Fibroblast of skin of right quadriceps (primary cell): ENCODE data around the gene STK38.
"Not testable (repeated sequence)": the region's sequence is repeated elsewhere in the genome, so short reads cannot be mapped to it uniquely, and the experiment has no call there.

Experiments used
- DNase-seq: peaks from one replicate; pipeline ENCODE4 v3.0.0-alpha.2; 2013

The STK38 gene

DNA sequence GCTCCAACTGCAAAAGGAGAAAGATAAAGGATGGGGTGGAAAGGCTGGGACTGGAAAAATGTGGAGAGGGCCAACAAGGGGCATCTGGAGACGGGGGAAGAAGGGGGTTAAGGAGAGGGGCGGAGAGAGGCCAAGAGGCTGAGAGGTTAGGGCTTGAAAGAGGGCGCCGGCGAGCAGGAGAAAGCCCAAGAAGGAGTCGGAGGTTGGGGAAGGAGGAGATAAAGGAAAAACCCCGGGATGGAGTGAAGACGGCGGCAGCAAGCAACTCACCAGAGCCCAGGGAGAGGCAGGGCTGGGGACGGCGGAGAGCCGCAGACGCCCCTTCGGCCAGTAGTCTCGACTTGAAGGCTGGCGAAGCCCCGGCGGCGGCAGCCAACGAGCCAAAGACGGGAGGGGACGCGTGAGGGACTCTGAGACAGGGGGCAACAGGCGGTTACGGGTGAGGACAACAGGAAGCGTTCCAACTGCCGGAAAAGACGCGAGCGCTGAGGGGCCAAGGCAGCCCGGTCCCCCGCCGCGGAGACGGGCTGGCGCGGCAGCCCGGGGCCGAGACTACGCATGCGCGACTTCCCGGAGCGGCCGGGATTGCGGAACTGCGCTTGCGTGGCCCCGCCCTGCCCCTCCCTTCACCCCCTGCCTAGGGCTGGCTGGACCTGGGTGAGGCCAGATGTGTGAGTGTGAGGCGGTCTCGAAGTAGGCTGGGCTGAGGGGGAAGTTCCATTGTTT, at the start of gene STK38:
TSS of gene STK38 (minus strand) at position 560 of the 726 bp plus-strand sequence. CDS start 7,277 bp downstream, outside the sequence.
- peak; percentile 86 for DNase-seq

DNA sequence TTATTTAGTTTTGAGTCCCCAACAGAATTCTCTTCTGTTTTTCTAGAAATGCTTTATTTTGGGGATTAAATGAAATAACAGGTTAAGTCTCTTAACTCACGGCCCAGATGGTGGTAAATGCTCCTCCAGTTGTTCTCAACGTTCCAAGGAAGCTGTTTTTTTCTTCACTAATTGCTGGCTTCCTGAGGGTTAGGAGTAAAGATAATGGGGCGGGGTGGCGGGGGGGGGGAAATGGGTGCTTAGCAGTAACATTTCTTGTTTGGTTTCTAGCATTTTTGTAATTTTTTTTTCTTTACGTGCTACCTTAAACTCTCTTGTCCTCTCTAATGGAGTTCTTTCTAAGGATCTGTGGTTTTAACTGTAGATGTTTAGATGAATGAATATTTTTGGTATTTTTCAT, 49.1 kb upstream of the STK38 start:
- peak; percentile 39 for DNase-seq

DNA sequence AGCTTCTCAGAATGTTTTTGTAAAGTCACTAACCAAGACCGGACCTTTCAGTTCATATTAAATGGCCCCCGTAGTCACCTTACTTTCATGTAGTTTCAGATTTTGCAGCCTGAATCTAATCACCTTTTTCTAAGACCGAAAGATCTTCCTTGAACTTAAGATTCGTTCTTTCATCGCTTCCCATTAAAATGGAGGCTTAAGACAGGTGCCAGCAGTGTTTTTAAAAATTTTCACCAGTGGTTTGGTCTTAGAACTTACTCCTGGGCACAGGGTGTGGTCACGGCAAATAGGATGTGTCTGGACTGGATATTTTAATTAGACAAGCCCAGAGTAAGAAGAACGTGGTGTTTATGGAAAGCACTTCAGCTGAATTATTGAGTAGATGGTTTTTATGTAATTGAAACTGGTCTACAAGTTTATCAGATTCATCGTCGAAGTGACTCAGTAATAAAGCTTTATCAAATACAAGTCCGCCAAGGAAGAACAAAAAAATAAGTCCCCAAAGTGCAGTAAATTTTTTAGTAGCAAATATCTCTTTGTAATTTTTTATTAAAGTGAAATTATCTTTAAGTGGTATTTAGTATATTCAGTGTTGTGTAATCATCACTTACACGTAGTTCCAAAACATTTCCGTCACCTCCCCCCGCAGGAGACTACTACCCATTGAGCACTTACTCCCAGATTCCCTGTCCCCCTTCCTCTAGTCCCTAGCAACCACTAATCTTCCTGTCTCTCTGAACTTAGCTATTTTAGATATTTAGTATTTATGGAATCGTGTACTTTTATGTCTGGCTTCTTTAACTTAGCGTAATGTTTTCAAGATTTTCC, 47.8 kb upstream of the STK38 start:
- peak; percentile 63 for DNase-seq

DNA sequence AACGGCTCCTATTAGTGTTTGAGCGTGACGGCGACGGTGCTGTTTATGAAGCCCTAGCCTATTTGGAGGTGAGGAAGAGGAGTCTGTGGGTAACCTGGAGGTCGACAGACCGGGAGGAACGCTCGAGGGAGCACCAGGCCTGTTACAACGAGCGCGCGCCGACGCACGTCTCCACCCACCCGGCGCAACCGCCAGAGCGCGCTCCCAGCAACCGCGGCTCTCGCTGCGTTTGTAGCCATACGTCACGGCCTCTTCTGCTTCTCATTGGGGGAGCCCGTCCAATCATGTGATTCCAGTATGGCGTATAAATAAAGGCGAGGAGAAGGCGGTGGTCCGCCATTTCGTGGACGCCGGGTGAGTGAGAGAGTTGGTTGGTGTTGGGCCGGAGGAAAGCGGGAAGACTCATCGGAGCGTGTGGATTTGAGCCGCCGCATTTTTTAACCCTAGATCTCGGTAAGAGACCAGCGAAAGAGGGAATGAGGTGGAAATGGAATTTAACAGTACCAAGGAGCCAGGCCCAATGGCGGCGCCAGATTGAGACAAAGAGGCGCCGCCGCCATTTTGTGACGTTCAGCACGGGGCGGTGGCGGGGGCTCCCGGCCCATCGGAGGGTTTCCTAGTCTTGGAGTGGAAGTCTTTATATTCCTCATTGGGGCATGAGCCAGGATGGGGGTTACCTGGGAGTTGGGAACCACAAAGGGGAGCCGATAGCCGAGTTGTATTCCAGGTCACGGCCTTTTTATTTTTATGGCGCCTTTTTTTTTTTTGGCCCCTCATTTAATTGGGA, 46.9 kb upstream of the STK38 start, which contains the start of gene SRSF3:
TSS of gene SRSF3 (plus strand) at position 334 of the 787 bp plus-strand sequence. CDS start 2,401 bp downstream, outside the sequence.
- peak; percentile 98 for DNase-seq

DNA sequence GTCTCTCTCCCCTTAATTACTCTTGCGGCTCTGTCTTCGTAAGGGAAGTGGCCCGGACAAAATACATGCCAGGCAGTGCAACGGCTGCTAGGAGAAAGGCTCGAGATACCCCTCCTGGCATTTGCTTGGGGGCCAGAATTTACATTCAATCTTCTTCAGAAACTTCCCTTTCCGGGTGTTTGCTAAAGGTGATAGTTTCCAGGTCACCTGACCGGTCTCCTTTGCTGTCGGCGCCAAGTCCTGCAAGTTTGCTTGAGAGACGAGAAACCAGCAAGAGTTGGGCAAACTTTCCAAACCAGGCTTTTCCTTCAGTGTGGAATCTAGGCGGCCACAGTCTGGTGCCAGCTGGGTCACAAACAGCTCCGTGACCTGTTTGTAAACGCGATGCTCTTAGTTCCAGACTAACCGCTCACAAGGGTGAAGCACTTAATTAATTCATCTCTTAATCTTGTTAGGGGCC, 46.3 kb upstream of the STK38 start:
- peak; percentile 51 for DNase-seq

DNA sequence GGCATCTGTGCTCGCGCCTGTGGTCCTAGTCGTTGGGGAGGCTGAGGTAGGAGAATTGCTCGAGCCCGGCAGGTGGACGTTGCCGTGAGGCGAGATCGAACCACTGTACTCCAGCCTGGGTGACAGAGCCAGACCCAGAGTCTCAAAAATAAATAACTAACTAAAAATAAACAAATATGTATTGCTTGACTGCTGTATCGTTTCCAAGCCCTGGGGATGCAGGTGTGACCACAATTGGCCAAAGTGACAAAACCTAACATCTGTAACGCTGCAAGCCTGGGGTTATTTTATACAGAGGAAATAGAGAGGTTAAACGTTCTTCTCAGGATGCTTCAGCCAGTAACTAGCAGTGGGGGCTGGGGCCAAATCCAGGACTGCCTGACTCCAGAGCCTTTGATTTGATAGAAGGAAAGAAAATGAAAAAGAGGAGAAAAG, 45.0 kb upstream of the STK38 start:
- DNase-seq = no peak

DNA sequence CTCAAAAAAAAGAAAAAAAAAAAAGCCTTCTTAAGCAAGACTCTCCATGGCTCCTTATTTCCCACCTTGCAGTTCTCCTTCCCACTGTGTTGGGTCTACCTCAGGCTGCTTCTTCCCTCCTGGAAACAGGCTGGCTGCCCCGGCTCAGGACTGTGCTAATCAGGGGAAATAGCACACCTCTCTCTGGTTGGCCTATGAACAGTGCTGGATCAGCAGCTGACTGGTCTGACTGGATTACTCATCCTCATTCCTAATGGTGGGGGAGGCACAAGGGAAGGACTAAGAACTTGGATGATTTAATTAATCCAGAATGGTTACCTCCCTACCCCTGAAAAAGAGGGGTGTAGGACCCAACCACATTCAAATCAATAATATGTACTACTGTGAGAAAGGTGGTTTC, 43.0 kb upstream of the STK38 start:
- DNase-seq = peak; percentile 81

DNA sequence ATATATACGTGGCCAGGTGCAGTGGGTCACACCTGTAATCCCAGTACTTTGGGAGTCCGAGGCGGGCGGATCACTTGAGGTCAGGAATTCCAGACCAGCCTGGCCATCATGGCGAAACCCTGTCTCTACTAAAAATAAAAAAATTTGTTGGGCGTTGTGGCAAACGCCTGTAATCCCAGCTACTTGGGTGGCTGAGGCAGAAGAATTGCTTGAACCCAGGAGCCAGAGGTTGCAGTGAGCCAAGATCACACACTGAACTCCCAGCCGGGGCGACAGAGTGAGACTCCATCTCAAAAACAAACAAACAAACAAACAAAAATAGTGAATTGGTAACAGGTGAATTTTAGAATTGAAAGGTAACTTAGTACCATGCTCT, 41.7 kb upstream of the STK38 start:
- not testable (repeated sequence) for DNase-seq

DNA sequence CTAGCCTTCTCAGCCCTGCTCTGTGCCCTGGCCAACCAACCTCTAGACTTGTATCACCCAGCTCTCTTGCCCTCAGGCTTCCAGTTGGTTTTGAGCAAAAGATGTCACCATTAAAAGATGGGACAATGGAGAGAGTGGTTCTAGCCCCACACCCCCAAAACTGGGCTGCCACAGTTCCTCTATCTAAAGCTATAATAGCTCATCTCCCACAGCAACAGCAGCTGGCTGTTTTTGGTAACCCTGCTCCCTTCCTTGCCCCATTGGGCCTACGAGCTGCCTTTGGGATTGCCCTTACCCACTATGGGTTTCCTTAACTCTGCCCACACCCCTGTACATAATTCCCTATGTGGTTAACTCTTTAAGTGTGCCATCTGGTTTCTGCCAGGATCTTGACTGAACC, 39.3 kb upstream of the STK38 start:
- no peak for DNase-seq

DNA sequence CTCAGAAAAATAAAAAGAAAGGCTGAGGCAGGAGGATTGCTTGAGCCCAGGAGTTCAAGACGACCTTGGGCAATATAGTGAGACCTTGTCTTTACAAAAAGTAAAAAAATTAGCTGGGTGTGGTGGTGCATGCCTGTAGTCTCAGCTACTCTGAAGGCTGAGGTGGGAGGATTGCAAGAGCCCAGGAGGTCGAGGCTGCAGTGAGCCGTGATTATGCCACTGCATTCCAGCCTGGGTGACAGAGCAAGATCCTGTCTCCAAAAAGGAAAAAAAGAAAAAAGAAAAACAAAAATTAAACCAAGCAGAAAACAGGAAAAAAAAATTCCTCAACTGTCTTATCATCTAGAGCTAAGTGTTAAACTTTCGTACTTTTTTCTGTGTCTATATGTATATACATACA, 34.4 kb upstream of the STK38 start:
- DNase-seq = no peak

DNA sequence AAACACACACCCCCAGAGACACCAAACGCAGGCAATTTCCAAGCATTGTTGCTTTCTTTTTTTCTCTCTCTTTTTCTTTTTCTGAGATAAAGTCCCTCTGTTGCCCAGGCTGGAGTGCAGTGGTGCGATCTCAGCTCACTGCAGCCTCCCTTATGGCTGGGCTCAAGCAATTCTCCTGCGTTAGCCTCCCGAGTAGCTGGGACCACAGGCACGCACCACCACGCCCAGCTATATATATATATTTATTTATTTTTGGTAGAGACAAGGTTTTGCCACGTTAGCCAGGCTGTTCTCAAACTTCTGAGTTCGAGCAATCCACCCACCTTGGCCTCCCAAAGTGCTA, 32.9 kb upstream of the STK38 start:
- DNase-seq = no peak

DNA sequence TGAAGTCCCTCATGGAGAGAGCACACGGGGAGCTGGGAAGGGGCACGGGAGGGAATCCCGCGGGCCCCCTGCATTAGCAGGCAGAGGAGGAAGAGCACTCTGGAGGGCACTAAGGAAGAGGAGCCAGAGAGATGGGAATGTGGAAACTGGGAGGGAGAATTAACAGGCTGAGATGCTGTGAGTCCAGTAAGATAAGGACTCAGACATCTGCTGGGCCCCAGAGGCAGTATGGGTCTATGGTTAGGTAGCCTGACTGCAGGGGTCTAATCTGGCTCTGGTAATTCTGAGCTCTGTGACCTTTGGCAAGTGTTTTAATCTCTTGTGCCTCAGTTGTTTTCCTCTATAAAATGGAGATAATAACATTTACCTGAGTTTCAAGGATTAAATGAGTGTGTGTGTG, 31.2 kb upstream of the STK38 start:
- no peak for DNase-seq

DNA sequence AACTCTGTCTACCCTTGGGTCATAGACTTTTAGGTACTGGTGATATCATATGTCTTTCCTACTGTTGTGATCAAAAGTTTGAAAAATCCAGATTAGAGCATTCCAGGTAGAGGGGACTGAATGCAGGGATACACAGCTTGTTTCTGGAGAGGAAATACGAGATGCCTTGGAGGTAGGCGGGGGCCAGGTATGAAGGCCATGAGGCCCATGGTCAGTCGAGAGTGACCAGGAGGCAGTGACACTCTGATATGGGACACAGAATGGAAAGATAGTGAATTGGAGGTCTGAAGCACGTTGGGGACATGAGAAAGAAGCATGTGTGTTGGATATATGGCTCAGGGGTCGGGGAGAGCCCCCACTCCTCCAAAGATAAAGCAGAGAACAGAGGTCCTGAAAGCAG, 30.8 kb upstream of the STK38 start:
- DNase-seq = no peak

DNA sequence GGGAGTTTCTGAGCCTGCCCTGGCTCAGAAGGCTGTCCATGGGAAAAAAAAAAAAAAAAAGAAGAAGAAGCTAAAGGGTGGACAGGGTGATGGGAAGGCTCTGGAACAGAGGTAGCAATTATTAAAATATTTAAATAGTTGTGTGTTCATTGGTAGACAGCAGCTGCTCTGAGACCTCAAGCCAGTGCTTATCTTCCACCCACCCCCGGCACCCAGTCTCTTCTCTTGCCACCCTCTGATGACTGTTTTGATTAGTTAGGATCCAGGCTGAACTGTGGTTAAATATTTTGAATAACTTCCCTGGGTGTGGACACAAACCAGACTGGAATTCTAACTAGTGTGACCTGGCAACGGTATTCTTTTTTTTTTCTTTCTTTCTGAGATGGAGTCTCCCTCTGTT, 30.0 kb upstream of the STK38 start:
- DNase-seq = peak; percentile 91

DNA sequence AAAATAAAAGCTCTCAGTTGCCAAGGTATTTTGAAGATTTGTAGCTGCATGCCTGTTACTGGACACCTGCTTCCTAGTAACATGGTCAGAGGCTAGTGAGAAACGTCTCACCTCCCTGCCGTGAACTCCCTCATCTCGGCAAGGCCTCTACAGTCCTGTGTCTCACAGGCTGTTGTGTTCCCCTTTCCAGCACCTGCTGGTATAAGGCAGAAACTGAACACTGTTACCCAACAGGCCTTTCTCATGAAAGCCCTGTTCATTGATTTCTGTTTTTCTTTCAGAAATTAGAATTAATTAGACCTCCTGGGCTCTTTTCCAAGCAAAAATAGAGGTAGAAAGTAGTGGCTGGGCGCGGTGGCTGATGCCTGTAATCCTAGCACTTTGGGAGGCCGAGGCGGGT, 29.3 kb upstream of the STK38 start:
- no peak for DNase-seq

DNA sequence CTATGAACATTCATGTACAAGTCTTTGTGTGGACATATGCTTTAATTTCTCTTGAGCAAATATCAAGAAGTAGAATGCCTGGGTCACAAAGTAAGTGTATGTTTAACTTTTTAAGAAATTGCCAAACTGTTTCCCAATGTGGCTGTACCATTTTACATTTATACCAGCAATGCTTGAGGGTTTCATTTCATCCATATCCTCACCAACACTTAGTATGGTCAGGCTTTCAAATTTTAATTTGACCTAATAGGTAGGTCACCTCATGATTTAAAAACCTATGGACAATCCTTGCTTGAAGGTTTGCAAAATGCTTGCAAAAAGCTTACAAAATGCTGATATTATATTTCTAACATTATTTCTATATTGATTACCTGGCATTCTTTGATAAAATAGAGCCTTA, 27.4 kb upstream of the STK38 start:
- DNase-seq = no peak

DNA sequence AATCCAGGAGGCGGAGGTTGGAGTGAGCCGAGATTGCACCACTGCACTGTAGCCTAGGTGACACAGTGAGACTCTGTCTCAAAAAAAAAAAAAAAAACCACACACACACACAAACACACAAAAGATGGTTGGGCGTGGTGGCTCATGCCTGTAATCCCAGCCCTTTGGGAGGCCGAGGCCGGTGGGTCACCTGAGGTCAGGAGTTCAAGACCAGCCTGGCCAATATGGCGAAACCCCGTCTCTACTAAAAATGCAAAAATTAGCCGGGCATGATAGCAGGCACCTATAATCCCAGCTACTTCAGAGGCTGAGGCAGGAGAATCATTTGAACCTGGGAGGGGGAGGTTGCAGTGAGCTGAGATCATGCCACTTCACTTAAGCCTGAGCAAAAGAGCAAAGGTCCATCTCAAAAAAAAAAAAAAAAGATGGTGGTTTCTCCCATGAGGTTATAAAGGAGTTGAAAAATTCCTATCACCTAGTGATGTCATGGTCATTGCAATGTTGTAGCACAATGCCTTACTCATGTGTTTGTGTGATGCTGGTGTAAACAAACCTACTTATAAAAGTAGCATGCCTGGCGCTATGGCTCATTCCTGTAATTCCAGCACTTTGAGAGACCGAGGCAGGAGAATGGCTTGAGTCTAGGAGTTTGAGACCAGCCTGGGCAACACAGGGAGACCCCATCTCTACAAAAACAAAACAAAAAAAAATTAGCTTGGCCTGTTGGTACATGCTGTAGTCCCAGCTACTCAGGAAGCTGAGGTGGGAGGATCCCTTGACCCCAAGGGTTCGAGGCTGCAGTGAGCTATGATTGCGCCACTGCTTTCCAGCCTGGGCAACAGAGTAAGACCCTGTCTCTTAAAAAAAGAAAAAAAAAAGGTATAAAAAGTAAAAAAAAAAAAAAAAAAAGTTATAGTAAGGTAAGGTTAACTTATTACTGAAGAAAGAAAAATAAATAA, 25.4 kb upstream of the STK38 start:
- peak; percentile 12 for DNase-seq

DNA sequence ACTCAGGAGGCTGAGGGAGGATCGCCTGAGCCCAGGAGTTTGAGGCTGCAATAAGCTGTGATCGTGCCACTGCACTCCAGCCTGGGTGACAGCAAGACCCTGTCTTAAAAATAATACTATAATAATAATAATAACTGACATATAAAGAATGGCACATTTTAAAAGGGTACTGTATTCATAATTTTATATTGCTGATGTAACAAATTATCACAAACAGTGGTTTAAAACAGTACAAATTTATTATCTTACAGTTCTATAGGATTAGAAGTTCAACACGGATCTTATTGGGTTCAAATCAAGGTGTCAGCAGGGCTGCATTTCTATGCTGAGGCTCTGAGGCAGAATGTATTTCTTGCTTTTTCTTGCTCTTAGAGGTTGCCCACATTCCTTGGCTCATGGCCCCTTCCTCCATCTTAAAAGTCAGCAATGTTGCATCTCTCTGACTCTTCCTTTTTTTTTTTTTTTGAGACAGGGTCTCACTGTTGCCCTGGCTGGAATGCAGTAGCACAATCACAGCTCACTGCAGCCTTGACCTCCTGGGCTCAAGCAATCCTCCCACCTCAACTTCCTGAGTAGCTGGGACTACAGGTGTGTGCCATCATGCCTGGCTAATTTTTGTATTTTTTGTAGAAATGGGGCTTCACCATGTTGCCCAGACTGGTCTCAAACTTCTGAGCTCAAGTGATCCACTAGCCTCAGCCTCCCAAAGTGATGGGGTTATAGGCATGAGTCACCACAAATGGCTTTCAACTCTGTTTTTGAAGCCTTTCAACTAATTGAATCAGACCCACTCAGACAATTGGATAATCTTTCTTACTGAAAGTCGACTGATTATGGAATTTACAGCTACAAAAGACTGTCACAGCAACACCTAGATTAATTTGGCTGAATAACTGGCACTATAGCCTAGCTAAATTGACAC, 24.1 kb upstream of the STK38 start:
- DNase-seq = no peak

DNA sequence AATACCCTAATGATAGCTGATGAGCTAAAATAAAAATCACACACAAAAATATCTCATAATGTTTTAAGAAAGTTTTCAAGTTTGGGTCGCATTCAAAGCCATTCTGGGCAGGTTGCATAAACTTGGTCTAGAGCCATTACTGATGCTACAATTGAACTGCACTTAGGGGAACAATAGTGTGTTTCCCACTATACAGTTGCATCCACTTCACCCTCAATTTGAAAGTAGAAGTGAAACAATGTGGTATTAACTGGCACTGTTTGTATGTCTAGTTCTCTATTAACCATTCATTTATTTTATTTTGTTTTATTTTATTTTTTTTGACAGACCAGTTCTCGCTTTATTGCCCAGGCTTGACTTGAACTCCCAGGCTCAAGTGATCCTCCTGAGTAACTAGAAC, 23.0 kb upstream of the STK38 start:
- no peak for DNase-seq

DNA sequence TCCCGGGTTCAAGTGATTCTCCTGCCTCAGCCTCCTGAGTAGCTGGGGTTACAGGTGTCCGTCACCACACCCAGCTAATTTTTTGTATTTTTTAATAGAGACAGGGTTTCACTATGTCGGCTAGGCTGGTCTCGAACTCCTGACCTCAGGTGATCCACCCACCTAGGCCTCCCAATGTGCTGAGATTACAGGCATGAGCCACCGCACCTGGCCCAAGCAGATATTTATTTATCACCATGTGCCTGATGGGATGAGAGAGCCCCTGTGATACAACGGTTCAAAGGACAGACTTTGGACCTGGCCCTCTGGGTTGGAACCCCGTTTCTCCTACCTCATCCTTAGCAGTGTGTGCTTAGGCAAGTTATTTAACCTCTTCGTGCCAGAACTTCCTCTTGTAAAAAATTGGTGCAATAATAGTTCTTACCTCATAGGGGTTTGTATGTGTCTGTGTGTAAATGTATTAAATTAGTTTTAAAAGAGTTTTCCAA, 19.2 kb upstream of the STK38 start:
- no peak for DNase-seq

DNA sequence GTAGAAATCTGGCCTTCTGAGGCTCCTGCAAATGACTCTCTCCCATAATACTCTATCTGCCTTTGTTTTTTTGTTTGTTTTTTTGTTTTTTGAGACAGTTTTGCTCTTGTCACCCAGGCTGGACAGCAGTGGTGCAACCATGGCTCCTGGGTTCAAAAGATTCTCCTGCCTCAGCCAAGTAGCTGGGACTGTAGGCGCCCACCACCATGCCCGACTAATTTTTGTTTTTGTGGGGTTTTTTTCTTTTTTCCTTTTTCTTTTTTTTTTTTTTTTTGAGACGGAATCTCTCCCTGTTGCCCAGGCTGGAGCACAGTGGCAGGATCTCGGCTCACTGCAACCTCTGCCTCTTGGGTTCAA, 16.6 kb upstream of the STK38 start:
- no peak for DNase-seq
